Measurements from ENCODE around the gene SPTB.

The SPTB gene

GRCh38 chr14:64753999-64754398 lies 125.7 kb downstream of the SPTB start:
- no peak for TF ChIP-seq CTCF (IDR thresholded peaks at IDR 0.05; ENCODE audit: low read depth, low read length)
- DNase-seq (ENCODE audit: low read depth in 2 of 2) = no peak
- H3K4me3 ChIP-seq (replicated peaks in 1 of 2; ENCODE audit: low read depth in 2 of 2, low read length in 2 of 2) = no peak overlapping the region

- DNase-seq (ENCODE audit: low read depth in 2 of 2) = no peak
- H3K4me3 ChIP-seq (replicated peaks in 1 of 2; ENCODE audit: low read depth in 2 of 2, low read length in 2 of 2) = no peak overlapping the region
- no peak for TF ChIP-seq CTCF (IDR thresholded peaks at IDR 0.05; ENCODE audit: low read depth, low read length)
These were observed 126.3 kb downstream of the SPTB start for GRCh38 chr14:64753374-64753773.

GRCh38 chr14:64752909-64753308 lies 126.8 kb downstream of the SPTB start:
- DNase-seq (ENCODE audit: low read depth in 2 of 2) = no peak
- H3K4me3 ChIP-seq (replicated peaks in 1 of 2; ENCODE audit: low read depth in 2 of 2, low read length in 2 of 2) = no peak overlapping the region
- no peak for TF ChIP-seq CTCF (IDR thresholded peaks at IDR 0.05; ENCODE audit: low read depth, low read length)

GRCh38 chr14:64748995-64749714 lies 130.6 kb downstream of the SPTB start:
- no peak for DNase-seq (ENCODE audit: low read depth in 2 of 2)
- no peak for TF ChIP-seq CTCF (IDR thresholded peaks at IDR 0.05; ENCODE audit: low read depth, low read length)

GRCh38 chr14:64748521-64748920 lies 131.2 kb downstream of the SPTB start:
- TF ChIP-seq CTCF (IDR thresholded peaks at IDR 0.05; ENCODE audit: low read depth, low read length) = no peak
- no peak overlapping the region for H3K4me3 ChIP-seq (replicated peaks in 1 of 2; ENCODE audit: low read depth in 2 of 2, low read length in 2 of 2)
- no peak for DNase-seq (ENCODE audit: low read depth in 2 of 2)

More at GRCh38 chr14:64748995-64749714, 130.6 kb downstream of the SPTB start:
- no peak overlapping the region for H3K4me3 ChIP-seq (replicated peaks in 1 of 2; ENCODE audit: low read depth in 2 of 2, low read length in 2 of 2)

GRCh38 chr14:64747327-64747726 lies 132.4 kb downstream of the SPTB start:
- no peak for TF ChIP-seq CTCF (IDR thresholded peaks at IDR 0.05; ENCODE audit: low read depth, low read length)
- no peak for DNase-seq (ENCODE audit: low read depth in 2 of 2)
- no peak overlapping the region for H3K4me3 ChIP-seq (replicated peaks in 1 of 2; ENCODE audit: low read depth in 2 of 2, low read length in 2 of 2)
